RWPE2 (cell line): ENCODE data around the gene PAPPA2.

ENCODE experiments used
- ATAC-seq: fragments of 200-7000 bp; cut with Tn5 transposase; 3 replicates; pipeline ENCODE4 v1.9.1; 2021; ENCODE audit warnings: low read depth
- DNase-seq: peaks from one replicate; pipeline ENCODE4 v3.0.0-alpha.2; 2020; ENCODE audit warnings: low spot score
- H3K27ac ChIP-seq: fragments of 450-650 bp; 2 replicates; pipeline ENCODE4 v1.5.1; 2017; ENCODE audit warnings: mild to moderate bottlenecking; ENCODE audit not compliant: poor library complexity, severe bottlenecking
- H3K27me3 ChIP-seq: fragments of 250-450 bp; sonication (Bioruptor Pico); 2 replicates; pipeline ENCODE4 v1.5.1; 2021; ENCODE audit warnings: mild to moderate bottlenecking, moderate library complexity; ENCODE audit not compliant: insufficient read depth, poor library complexity, severe bottlenecking
- H3K36me3 ChIP-seq: fragments of 250-450 bp; sonication (Bioruptor Pico); 2 replicates; pipeline ENCODE4 v1.5.1; 2020; ENCODE audit warnings: low read depth, mild to moderate bottlenecking, moderate library complexity
- H3K4me1 ChIP-seq: fragments of 250-450 bp; sonication (Bioruptor Pico); 2 replicates; pipeline ENCODE4 v1.5.1; 2021; ENCODE audit warnings: mild to moderate bottlenecking, moderate library complexity; ENCODE audit not compliant: insufficient read depth, poor library complexity, severe bottlenecking
- H3K4me3 ChIP-seq: fragments of 250-450 bp; sonication (Bioruptor Pico); 2 replicates; pipeline ENCODE4 v1.5.1; 2021; ENCODE audit warnings: mild to moderate bottlenecking, moderate library complexity; ENCODE audit not compliant: severe bottlenecking
- H3K9me3 ChIP-seq: fragments of 250-450 bp; sonication (Bioruptor Pico); 2 replicates; pipeline ENCODE4 v1.5.1; 2021; ENCODE audit warnings: mild to moderate bottlenecking, moderate library complexity; ENCODE audit not compliant: severe bottlenecking
- TF ChIP-seq, protein P1 (sequence below): fragments of 450-650 bp; IDR thresholded peaks from one replicate; pipeline ENCODE4 v1.5.1; 2017; ENCODE audit warnings: mild to moderate bottlenecking, moderate library complexity; ENCODE audit not compliant: poor library complexity, severe bottlenecking

Gene PAPPA2

DNA sequence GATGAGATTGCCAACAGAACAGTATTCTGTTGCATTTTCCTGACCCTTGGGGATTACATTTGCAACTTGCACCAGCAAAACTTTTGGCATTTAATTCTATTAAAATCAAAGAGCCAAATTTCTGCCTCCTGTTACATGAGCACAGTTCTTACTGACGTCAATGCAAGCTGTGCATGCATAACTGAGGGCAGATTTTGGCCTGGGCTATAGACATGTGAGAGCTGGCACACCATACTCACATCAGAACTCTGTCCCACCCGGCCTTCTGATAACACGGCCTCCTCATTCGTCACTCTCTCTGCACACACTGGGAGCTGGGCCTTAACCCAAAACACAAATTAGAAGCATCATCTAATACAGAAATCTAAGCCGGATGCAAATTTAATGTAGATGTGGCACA lies 31.5 kb downstream of the PAPPA2 start:
- H3K4me1 ChIP-seq: no peaks in the 10 kb centered on the region
- no peaks in the 10 kb centered on the region for H3K36me3 ChIP-seq
- H3K9me3 ChIP-seq: no peaks in the 10 kb centered on the region
- H3K27me3 ChIP-seq: no peaks in the 10 kb centered on the region
- TF ChIP-seq, protein P1, sequence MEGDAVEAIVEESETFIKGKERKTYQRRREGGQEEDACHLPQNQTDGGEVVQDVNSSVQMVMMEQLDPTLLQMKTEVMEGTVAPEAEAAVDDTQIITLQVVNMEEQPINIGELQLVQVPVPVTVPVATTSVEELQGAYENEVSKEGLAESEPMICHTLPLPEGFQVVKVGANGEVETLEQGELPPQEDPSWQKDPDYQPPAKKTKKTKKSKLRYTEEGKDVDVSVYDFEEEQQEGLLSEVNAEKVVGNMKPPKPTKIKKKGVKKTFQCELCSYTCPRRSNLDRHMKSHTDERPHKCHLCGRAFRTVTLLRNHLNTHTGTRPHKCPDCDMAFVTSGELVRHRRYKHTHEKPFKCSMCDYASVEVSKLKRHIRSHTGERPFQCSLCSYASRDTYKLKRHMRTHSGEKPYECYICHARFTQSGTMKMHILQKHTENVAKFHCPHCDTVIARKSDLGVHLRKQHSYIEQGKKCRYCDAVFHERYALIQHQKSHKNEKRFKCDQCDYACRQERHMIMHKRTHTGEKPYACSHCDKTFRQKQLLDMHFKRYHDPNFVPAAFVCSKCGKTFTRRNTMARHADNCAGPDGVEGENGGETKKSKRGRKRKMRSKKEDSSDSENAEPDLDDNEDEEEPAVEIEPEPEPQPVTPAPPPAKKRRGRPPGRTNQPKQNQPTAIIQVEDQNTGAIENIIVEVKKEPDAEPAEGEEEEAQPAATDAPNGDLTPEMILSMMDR: no peak
- no peak overlapping the region for H3K27ac ChIP-seq
- H3K4me3 ChIP-seq: no peak overlapping the region
- no peak for ATAC-seq
- DNase-seq: no peak

DNA sequence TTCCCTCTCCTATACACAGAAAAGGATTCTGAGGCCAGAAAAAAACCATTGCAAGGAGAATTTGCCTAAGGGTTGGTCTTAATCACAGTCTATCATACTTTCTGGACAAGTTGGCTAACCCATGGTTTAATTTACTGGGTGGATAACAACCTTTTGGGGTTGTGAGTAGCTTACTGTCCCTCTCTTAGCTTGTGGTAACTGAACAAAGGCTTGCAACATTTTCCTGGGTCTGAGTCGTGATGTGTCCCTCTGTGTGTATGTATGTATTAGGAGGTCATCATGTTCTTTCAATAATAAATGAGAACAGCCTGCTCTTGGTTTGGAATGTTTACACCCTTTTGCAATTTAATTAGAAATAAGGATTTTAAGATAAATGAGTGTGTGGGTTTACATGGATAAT lies 36.7 kb downstream of the PAPPA2 start:
- ATAC-seq (no peak), DNase-seq (no peak)
- H3K36me3 ChIP-seq: no peaks in the 10 kb centered on the region
- no peaks in the 10 kb centered on the region for H3K9me3 ChIP-seq
- TF ChIP-seq, protein P1: no peak
- H3K4me3 ChIP-seq: no peak overlapping the region
- no peak overlapping the region for H3K27ac ChIP-seq
- H3K27me3 ChIP-seq: peaks cover 9% of the 10 kb centered on the region
- no peaks in the 10 kb centered on the region for H3K4me1 ChIP-seq

DNA sequence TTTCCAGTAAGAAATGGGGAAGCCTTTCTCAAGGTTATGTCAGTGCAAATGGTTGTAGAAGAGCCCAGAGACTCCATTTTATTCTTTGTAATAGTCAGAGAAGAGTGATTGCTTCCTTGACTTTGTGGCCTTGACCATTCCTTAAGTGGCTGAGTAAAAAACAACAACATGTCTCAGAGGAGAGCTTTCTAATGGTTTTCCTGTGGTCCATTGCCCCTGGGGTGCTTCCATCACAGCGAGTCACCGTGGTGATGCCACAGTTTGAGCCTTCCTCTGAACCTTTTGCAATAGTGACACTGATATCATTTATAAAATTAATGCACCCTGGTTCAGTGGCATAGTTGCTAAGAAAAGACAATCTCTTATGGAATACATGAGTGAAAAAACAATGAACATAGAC lies 38.6 kb downstream of the PAPPA2 start:
- ATAC-seq (no peak), DNase-seq (no peak)
- Histone ChIP-seq H3K27me3 (peaks cover 24% of the 10 kb centered on the region), H3K9me3 (no peaks in the 10 kb centered on the region), H3K27ac (no peak overlapping the region), H3K4me3 (no peak overlapping the region), H3K4me1 (no peaks in the 10 kb centered on the region), H3K36me3 (no peaks in the 10 kb centered on the region)
- TF ChIP-seq, protein P1: no peak

DNA sequence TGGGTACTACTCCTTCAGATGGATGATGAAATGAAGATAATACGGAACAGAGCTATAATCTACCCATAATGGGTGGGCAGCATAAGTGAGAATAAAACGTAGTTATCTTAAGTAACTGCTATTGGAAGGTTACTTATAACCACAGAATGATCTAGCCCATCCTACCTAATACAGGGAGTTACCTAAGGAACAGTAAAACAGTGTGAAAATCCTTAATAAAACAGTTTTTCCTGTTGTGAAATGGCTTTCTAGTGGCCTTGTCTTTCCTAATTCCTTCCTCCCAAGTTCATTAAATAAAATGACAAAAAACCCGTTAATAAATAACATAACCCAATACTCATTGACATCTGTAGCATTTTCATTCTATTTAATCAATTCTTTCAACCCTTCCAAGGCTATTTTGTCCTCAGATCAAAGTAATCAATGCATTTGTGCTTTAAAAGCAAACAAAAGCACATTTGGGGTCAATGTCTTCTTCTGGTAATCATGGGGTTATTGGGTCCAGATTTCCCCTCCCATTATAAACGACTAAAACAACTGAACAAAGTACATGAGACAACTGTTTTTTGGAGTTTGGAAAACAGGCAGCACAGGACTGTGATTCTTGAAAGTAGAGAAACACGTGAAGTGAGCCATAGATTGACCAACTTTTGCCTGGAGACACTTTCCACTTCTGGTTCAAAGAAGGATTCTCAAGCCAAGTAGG lies 42.0 kb downstream of the PAPPA2 start:
- H3K27ac ChIP-seq: no peak overlapping the region
- no peak for ATAC-seq
- TF ChIP-seq, protein P1: no peak
- no peaks in the 10 kb centered on the region for H3K36me3 ChIP-seq
- H3K4me3 ChIP-seq: no peak overlapping the region
- no peaks in the 10 kb centered on the region for H3K4me1 ChIP-seq
- H3K9me3 ChIP-seq: no peaks in the 10 kb centered on the region
- peaks cover 28% of the 10 kb centered on the region for H3K27me3 ChIP-seq
- no peak for DNase-seq

DNA sequence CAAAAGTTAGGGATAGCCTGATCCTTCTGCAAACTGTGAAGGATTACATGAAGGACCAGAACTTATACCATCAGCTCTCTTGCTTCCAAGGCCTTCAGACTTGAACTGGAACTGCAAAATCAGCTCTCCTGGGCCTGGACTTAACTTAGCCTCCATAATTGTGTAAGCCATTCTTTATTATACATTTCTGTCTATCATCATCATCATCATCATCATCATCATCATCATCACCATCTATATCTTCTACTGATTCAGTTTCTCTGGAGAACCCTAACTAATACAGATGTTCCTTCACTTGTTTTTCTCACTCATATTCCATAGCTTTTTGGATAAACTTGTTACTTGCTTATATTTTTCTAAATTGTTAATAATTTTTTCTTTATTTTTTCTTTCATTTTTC lies 50.0 kb downstream of the PAPPA2 start:
- no peak overlapping the region for H3K27ac ChIP-seq
- H3K27me3 ChIP-seq: peaks cover 7% of the 10 kb centered on the region
- TF ChIP-seq, protein P1: no peak
- H3K4me1 ChIP-seq: no peaks in the 10 kb centered on the region
- no peaks in the 10 kb centered on the region for H3K36me3 ChIP-seq
- H3K9me3 ChIP-seq: no peaks in the 10 kb centered on the region
- ATAC-seq (no peak), DNase-seq (no peak)
- no peak overlapping the region for H3K4me3 ChIP-seq
